C4-2B (cell line): Measurements from ENCODE around the gene ATP5PO.

Experiments
- CTCF ChIP-seq: fragments of 450-650 bp; conservative IDR thresholded peaks from 2 replicates; pipeline ENCODE4 v1.5.1; 2017; ENCODE audit warnings: mild to moderate bottlenecking
- ZFX ChIP-seq: fragments of 450-650 bp; IDR thresholded peaks from 2 replicates; pipeline ENCODE4 v1.6.1; 2017

- TF ChIP-seq CTCF, result no peak
- no peak for TF ChIP-seq ZFX
Measured at GRCh38 chr21:33881689-33882440, 33.7 kb downstream of the ATP5PO start.
